Measurements from ENCODE around the gene CNTNAP2.

- TF ChIP-seq CTCF (IDR thresholded peaks at IDR 0.05) (no peak), EP300 (IDR thresholded peaks at IDR 0.05) (no peak)
Observed at GRCh38 chr7:146728141-146728540, 611.5 kb downstream of the CNTNAP2 start.

All from stomach (tissue), 4 donors.